Activated T-helper 1 cell treated with anti-CD3 and anti-CD28 coated beads, Interleukin-2, amount 50 U/mL, for 16 hours (primary cell): ENCODE measurements around the gene PAN3.
A peak's percentile ranks its signal among the peaks of the same experiment; 100 is the strongest.
"Not testable (repeated sequence)": the region's sequence is repeated elsewhere in the genome, so short reads cannot be mapped to it uniquely, and the experiment has no call there.

Experiments used
- DNase-seq, 2 donors: peaks; one replicate each; pipeline ENCODE4 v3.0.0-alpha.2; 2020; ENCODE audit warnings: low read depth in 1 of 2, low spot score in 1 of 2

Gene PAN3

GRCh38 chr13:28138012-28138755, at the start of gene PAN3:
Gene PAN3 (plus strand): TSS chr13:28138545. CDS start chr13:28138658, 113 bp downstream.
- DNase-seq: peak; percentile 83 to 88

GRCh38 chr13:28089065-28089464, 49.3 kb upstream of the PAN3 start:
- DNase-seq: no peak

- no peak for DNase-seq
Measured at GRCh38 chr13:28092431-28092830, 45.9 kb upstream of the PAN3 start.

- DNase-seq: no peak
Measured at GRCh38 chr13:28093881-28094280, 44.5 kb upstream of the PAN3 start.

GRCh38 chr13:28094306-28094705, 44.0 kb upstream of the PAN3 start:
- DNase-seq: no peak

- no peak for DNase-seq
Measured at GRCh38 chr13:28097503-28097902, 40.8 kb upstream of the PAN3 start.

- no peak for DNase-seq
Measured at GRCh38 chr13:28099396-28100149, 38.8 kb upstream of the PAN3 start.

GRCh38 chr13:28100150-28101121, 37.9 kb upstream of the PAN3 start, which contains the start of gene FLT3:
Gene FLT3 (minus strand): TSS chr13:28100576. CDS start chr13:28100510, 66 bp downstream.
- no peak for DNase-seq

- DNase-seq: not testable (repeated sequence)
Measured at GRCh38 chr13:28101886-28102285, 36.5 kb upstream of the PAN3 start.

- no peak for DNase-seq
Measured at GRCh38 chr13:28106976-28107375, 31.4 kb upstream of the PAN3 start.

- no peak for DNase-seq
Measured at GRCh38 chr13:28110414-28110813, 27.9 kb upstream of the PAN3 start.

GRCh38 chr13:28116736-28117135, 21.6 kb upstream of the PAN3 start:
- no peak for DNase-seq

- no peak for DNase-seq
Measured at GRCh38 chr13:28117689-28118377, 20.5 kb upstream of the PAN3 start.

GRCh38 chr13:28120317-28120716, 18.0 kb upstream of the PAN3 start:
- no peak for DNase-seq

GRCh38 chr13:28121224-28121623, 17.1 kb upstream of the PAN3 start:
- DNase-seq: no peak

- no peak for DNase-seq
Measured at GRCh38 chr13:28128030-28128429, 10.3 kb upstream of the PAN3 start.

GRCh38 chr13:28128926-28129325, 9.4 kb upstream of the PAN3 start:
- DNase-seq: no peak

- no peak for DNase-seq
Measured at GRCh38 chr13:28129911-28130693, 8.2 kb upstream of the PAN3 start.

GRCh38 chr13:28131646-28132045, 6.7 kb upstream of the PAN3 start:
- no peak for DNase-seq

GRCh38 chr13:28136916-28137315, 1.4 kb upstream of the PAN3 start:
- no peak for DNase-seq
